NCI-H2029 (cell line): ENCODE measurements around the gene SNX4.
"Not testable (repeated sequence)": the region's sequence is repeated elsewhere in the genome, so short reads cannot be mapped to it uniquely, and the experiment has no call there.

Experiments
- DNase-seq: peaks from one replicate; lab custom pipeline; 2025; lab: John Stamatoyannopoulos, UW

SNX4 gene

GRCh38 chr3:125519678-125520562, at the start of gene SNX4:
Gene SNX4, minus strand, starts transcription at chr3:125520202. Its CDS starts 30 bp downstream, at chr3:125520172.
- DNase-seq: peak; percentile 93

DNA sequence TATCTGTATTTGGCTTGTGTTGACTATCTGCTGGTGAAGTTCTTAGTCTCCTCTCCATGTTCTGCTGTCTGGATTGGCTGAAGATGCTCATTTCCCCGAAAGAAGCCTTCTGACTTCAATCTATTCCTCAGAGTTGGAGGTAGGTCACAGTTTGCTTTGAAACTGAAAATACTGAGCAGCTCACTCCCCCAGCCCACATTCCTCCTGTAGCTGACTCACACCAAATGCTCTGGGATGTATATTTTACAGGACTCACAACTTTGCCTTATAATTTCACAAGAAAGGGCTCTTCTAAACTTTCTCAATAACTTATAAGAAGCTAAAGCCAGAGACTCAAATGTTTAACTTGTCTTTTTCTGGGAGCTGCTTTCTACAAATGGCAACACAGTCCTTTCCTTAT, 36.3 kb upstream of the SNX4 start:
- no peak for DNase-seq

- DNase-seq: no peak
Observed at GRCh38 chr3:125552401-125552800, 32.4 kb upstream of the SNX4 start.

- DNase-seq: no peak
Observed at GRCh38 chr3:125528920-125529319, 8.9 kb upstream of the SNX4 start.

GRCh38 chr3:125525153-125525552, 5.2 kb upstream of the SNX4 start:
- no peak for DNase-seq

- DNase-seq: not testable (repeated sequence)
Observed at GRCh38 chr3:125520563-125520919, 539 bp upstream of the SNX4 start.

GRCh38 chr3:125515421-125515820, 4.6 kb downstream of the SNX4 start:
- DNase-seq: no peak

DNA sequence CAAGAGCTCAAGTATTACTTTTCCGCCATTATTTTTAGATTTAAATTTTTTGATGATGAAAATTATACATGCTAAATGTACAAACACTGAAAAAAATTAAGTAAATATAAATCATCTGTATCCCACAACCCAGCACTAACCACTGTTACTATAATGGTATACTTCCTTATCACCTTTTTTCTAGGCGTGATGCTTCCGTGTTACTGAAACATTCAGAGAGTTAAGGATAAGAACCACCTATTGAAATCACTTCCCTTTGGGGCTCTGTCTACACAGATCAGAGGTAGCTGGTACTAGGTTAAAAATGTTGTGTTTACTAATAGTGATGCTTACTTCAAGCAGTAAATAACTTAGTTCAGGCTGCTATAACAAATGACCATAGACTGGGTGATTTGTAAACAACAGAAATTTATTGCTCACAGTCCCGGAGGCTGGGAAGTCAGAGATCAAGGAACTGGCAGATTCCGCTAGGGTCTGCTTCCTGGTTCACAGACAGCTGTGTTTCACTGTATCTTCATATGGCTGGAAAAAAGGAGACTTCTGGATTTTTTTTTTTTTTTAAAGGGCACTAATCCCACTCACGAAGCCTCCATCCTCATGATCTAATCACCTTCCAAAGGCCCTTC, 6.4 kb downstream of the SNX4 start:
- DNase-seq: no peak

- DNase-seq: no peak
Observed at GRCh38 chr3:125512135-125512920, 7.7 kb downstream of the SNX4 start.

DNA sequence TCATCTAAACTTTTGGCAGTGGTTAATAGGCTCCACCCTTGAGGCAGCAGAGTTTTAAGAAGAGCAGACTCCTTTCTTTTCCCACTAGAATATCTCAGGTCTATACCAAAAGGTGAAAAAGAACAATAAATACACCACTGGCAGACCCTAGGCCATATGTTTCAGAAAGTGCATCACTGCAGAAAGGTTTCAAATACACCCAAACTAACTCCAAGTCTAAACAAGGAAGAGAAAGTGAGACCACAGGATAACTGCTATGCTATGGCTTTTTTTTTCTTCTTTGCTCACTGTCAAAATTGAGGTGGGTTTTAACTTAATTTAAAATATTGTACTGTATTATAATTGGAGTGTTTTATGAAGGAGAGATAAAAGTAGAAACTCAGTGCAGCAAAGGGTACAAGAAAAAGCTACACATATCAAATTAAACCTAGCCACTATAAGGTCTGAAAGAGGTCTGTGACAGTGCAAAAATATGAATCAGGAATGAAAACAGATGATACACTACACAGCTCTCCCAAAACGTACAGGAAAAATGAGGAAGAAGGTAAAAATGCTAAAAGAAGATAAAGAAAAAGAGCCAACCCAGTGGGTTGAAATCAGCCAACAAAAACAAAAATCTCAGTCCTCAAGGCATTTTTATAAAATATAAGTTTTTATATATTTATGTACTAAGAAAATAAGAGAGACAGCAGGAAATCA, 8.4 kb downstream of the SNX4 start:
- DNase-seq: no peak

GRCh38 chr3:125507128-125507527, 12.9 kb downstream of the SNX4 start:
- DNase-seq: no peak

GRCh38 chr3:125498630-125499029, 21.4 kb downstream of the SNX4 start:
- no peak for DNase-seq

DNA sequence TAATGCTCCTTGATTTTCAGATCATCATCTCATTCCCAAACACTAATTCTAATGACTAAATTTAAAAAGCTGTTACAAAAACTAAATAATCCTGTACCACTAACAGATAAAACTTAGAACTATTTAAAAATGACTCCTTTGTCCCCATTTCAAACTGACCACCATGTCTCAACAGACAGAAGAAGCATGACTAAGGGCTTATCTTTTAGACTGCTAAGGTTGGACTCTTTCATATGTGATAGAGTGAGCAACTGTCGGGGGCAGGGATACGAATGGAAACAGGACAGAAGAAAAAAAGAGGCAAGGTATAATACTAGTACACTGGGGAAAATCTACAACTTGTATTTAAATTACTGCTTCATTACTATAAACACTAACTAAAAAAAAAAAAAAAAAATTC, 23.3 kb downstream of the SNX4 start:
- no peak for DNase-seq

- DNase-seq: no peak
Observed at GRCh38 chr3:125482406-125482805, 37.6 kb downstream of the SNX4 start.

DNA sequence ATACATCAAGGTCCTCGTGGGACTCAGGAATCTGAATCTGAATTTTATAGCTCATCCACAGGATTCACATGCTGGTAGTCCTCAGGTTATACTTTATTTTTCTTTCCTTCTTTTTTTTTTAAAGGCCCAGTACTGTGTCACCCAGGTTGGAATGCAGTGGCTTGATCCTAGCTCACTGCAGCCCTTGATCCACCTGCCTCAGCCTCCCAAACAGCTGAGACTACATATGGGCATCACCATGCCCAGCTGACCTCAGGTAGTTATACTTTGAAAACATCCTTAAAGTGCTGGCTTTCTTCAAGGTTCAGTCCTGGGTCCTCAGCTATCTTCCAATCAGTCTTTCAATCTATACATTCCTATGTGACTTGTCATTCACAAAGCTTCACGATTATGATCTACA, 38.2 kb downstream of the SNX4 start:
- DNase-seq: no peak

DNA sequence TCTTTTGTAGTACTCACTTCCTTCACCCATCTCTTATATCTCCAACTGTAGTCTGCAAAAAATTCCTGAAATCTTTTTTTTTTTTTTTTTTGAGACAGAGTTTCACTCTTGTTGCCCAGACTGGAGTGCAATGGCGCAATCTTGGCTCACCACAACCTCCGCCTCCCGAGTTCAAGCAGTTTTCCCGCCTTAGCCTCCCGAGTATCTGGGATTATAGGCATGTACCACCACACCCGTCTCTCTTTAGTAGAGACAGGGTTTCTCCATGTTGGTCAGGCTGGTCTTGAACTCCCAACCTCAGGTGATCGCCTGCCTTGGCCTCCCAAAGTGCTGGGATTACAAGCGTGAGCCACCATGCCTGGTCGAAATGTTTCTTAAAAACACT, 38.6 kb downstream of the SNX4 start:
- DNase-seq: not testable (repeated sequence)

- no peak for DNase-seq
Observed at GRCh38 chr3:125480656-125481374, 39.2 kb downstream of the SNX4 start.

- no peak for DNase-seq
Observed at GRCh38 chr3:125479091-125479490, 40.9 kb downstream of the SNX4 start.

GRCh38 chr3:125478326-125478725, 41.7 kb downstream of the SNX4 start:
- DNase-seq: no peak

DNA sequence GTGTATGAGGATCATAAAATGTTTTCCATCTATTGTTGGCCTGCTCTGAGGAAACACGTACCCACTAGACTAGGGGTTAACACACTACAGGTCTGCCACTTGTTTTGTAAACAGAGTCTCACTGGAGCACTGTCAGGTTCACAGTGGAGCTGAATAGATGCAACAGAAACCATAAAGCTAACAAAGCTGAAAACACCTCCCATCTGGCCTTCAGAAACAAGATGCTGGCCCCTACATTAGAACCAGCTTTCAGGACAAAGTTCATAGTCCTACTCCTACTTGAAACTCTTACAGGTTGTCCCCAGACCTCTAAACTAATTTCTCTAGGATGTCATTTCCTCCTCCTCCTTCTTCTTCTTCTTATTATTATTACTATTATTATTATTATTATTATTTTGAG, 42.3 kb downstream of the SNX4 start:
- DNase-seq: peak; percentile 49

DNA sequence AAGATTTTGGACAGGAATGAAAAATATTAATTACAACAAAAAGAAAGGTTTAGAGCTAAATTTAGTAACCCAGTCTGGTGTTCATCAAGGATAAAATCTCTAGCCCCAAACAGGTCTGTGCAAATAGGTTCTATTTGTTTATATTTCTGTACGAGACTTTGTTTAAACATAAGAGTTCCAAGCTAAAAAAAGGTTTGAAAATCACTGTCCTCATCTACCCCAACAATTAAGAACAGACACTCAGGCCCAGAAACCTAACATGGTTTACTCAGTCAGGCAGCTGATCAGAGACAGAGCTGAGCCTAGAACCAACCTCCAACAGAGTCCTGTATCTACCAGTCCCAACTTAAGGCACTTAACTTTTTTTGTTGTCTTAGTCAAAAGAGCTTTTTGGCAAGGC, 49.3 kb downstream of the SNX4 start:
- no peak for DNase-seq
